IgD-negative memory B cell (primary cell): ENCODE measurements around the gene MRPL24. TPM values are rescaled to one million over a fixed set of nuclear protein-coding genes. Genes with fewer than 3 reads are reported as not detected.

Experiments
- H3K27ac Mint-ChIP-seq, 3 donors: one replicate each; pipeline ENCODE4 v1.8.0; 2020 to 2022; ENCODE audit warnings: mild to moderate bottlenecking in 3 of 3, mixed read lengths in 3 of 3, moderate library complexity in 1 of 3
- H3K27me3 Mint-ChIP-seq: one replicate; pipeline ENCODE4 v1.8.0; 2021; ENCODE audit warnings: mixed read lengths
- H3K36me3 Mint-ChIP-seq: one replicate; pipeline ENCODE4 v1.8.0; 2020; ENCODE audit warnings: mild to moderate bottlenecking, mixed read lengths
- H3K4me1 Mint-ChIP-seq, 3 donors: one replicate each; pipeline ENCODE4 v1.8.0; 2020 to 2022; ENCODE audit warnings: mixed read lengths in 3 of 3, mild to moderate bottlenecking in 1 of 3
- H3K4me3 Mint-ChIP-seq, 4 donors: one replicate each; pipeline ENCODE4 v1.8.0; 2020 to 2022; ENCODE audit warnings: mild to moderate bottlenecking in 4 of 4, mixed read lengths in 4 of 4, moderate library complexity in 3 of 4
- H3K9me3 Mint-ChIP-seq, 3 donors: one replicate each; pipeline ENCODE4 v1.8.0; 2020 to 2021; ENCODE audit warnings: mixed read lengths in 3 of 3, mild to moderate bottlenecking in 1 of 3
- polyA plus RNA-seq: library from polyadenylated mRNA; unstranded; fragments of 300-500 nt; fragmentation: Illumina TruSeq; gene quantifications from one replicate; pipeline ENCODE4 v1.2.3, GENCODE V29; 2021

MRPL24 gene
- polyA plus RNA-seq, 1 donor from 2014 or later = 93.7 TPM

- H3K36me3 Mint-ChIP-seq = peaks cover 3% of the 10 kb centered on the region
- H3K27ac Mint-ChIP-seq = no peak overlapping the region
- peaks cover 4 to 8% (median 6%) of the 10 kb centered on the region in 3 donors for H3K4me1 Mint-ChIP-seq
- H3K4me3 Mint-ChIP-seq = no peak overlapping the region
- peaks cover 54% of the 10 kb centered on the region for H3K27me3 Mint-ChIP-seq
- peaks cover 0 to 2% (median 0%) of the 10 kb centered on the region in 3 donors for H3K9me3 Mint-ChIP-seq
Observed at GRCh38 chr1:156690675-156691036, 50.2 kb downstream of the MRPL24 start.

DNA sequence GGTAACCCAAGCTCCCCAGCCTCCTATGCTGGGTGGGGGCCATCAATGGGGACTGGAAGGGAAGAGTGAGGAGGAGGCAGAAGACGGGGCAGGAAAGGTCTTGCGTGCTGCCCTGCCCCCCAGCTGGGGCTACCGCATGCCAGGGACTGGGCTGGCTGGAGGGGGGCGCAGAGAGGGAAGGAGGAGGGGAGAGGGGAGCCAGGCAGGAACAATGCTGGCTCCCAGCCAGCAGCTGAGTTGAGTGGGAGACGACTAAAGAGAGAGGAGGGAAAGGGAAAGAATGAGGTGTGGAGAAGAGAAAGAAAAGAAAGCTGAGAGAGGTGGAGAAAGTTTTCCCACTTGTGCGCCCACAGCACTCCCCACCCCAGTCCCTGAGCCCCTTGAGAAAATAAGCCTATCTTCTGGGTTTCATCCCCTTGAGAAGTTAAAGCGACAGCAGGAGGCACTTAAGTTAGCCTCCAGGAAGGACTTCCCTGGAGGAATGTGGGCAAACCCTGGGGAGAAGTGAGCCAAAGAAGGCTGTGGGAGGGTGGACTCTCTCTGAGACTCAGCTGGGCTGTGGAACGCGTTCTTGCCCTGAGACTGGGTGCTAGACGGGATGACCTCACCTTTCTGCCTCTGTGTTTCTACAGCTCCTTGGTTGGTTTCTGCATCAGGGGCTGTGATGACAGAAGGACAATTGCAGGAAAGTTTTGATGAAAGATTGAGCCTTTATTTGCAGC is 50.8 kb downstream of the MRPL24 start:
- H3K4me3 Mint-ChIP-seq = no peak overlapping the region
- H3K9me3 Mint-ChIP-seq = peaks cover 0 to 2% (median 0%) of the 10 kb centered on the region in 3 donors
- no peak overlapping the region for H3K27ac Mint-ChIP-seq
- H3K27me3 Mint-ChIP-seq = peaks cover 56% of the 10 kb centered on the region
- H3K4me1 Mint-ChIP-seq = peaks cover 4 to 8% (median 6%) of the 10 kb centered on the region in 3 donors
- peaks cover 3% of the 10 kb centered on the region for H3K36me3 Mint-ChIP-seq

- H3K4me3 Mint-ChIP-seq = peak overlapping the region in 2 of 4 donors; percentile 63 to 93
- H3K27ac Mint-ChIP-seq = peak overlapping the region in 1 of 3 donors; percentile 23
- H3K27me3 Mint-ChIP-seq = peaks cover 59% of the 10 kb centered on the region
- H3K9me3 Mint-ChIP-seq = peaks cover 0 to 2% (median 0%) of the 10 kb centered on the region in 3 donors
- H3K4me1 Mint-ChIP-seq = peaks cover 4 to 8% (median 6%) of the 10 kb centered on the region in 3 donors
- H3K36me3 Mint-ChIP-seq = peaks cover 3% of the 10 kb centered on the region
Observed at GRCh38 chr1:156689035-156689952, 51.6 kb downstream of the MRPL24 start.

Other genes with a start within 250 kb of the MRPL24 start
- 16.2 TPM for gene MEF2D, start 240.3 kb downstream of the MRPL24 start, polyA plus RNA-seq
- not detected for gene IQGAP3, start 168.5 kb downstream of the MRPL24 start, polyA plus RNA-seq
- gene TTC24, start 161.4 kb downstream of the MRPL24 start, polyA plus RNA-seq = 0.38 TPM
- gene NAXE, start 149.3 kb downstream of the MRPL24 start, polyA plus RNA-seq = 121 TPM
- gene GPATCH4, start 139.6 kb downstream of the MRPL24 start, polyA plus RNA-seq = 45.5 TPM
- gene HAPLN2, start 121.7 kb downstream of the MRPL24 start, polyA plus RNA-seq = not detected
- gene BCAN, start 99.0 kb downstream of the MRPL24 start, polyA plus RNA-seq = not detected
- not detected for gene NES, start 63.7 kb downstream of the MRPL24 start, polyA plus RNA-seq
- 0.31 TPM for gene CRABP2, start 35.5 kb downstream of the MRPL24 start, polyA plus RNA-seq
- gene METTL25B, start 12.6 kb downstream of the MRPL24 start, polyA plus RNA-seq = 11.5 TPM
- 39.7 TPM for gene ISG20L2, start 12.3 kb downstream of the MRPL24 start, polyA plus RNA-seq
- 17.8 TPM for gene HDGF, start 10.6 kb upstream of the MRPL24 start, polyA plus RNA-seq
- 57.3 TPM for gene PRCC, start 26.4 kb upstream of the MRPL24 start, polyA plus RNA-seq
- gene SH2D2A, start 75.8 kb upstream of the MRPL24 start, polyA plus RNA-seq = 2.1 TPM
- gene INSRR, start 118.0 kb upstream of the MRPL24 start, polyA plus RNA-seq = not detected
- gene NTRK1, start 119.8 kb upstream of the MRPL24 start, polyA plus RNA-seq = not detected
- not detected for gene PEAR1, start 152.6 kb upstream of the MRPL24 start, polyA plus RNA-seq
- gene LRRC71, start 179.5 kb upstream of the MRPL24 start, polyA plus RNA-seq = not detected